IMR-90 (cell line): ENCODE measurements around the gene LYRM2. TPM values are rescaled to one million over a fixed set of nuclear protein-coding genes. Genes with fewer than 3 reads are reported as not detected.

Source experiments
- ATAC-seq: fragments of 200-7000 bp; cut with Tn5 transposase; 2 replicates; pipeline ENCODE4 v1.9.1; 2020; ENCODE audit warnings: low read depth, mild to moderate bottlenecking, moderate library complexity
- BruUV-seq: library from RNA; stranded (reverse); fragments of 400-500 nt; replicated peaks from 2 replicates; lab custom pipeline; 2021; lab: Mats Ljungman, UMichigan
- CTCF ChIA-PET: fragments of 300-600 bp; formaldehyde crosslinking; extraction: SDS; loops from one replicate; lab custom pipeline; 2021; ENCODE audit warnings: antibody characterized with exemption; lab: Yijun Ruan, JAX
- POLR2A ChIA-PET: fragments of 300-600 bp; sonication (Branson Sonifier 250); formaldehyde crosslinking; loops from one replicate; lab custom pipeline; 2022; ENCODE audit warnings: antibody characterized with exemption; ENCODE audit not compliant: unreplicated experiment; lab: Charles Lee
- DNase-seq: peaks from one replicate; pipeline ENCODE4 v3.0.0; 2013
- H2AFZ ChIP-seq: replicated peaks from 2 replicates; pipeline ENCODE3; 2013; ENCODE audit warnings: low read length, mild to moderate bottlenecking; ENCODE audit not compliant: poor library complexity
- H2AK5ac ChIP-seq: 2 replicates; pipeline ENCODE4 v1.6.1; 2013; ENCODE audit warnings: low read depth, low read length, inconsistent platforms
- H2AK9ac ChIP-seq: replicated peaks from 2 replicates; pipeline ENCODE3; 2013; ENCODE audit warnings: mild to moderate bottlenecking, low read depth, low read length, moderate library complexity; ENCODE audit not compliant: poor library complexity
- H2BK120ac ChIP-seq: 2 replicates; pipeline ENCODE4 v1.6.1; 2013; ENCODE audit warnings: low read depth, low read length, inconsistent platforms
- H2BK15ac ChIP-seq: 3 replicates; pipeline ENCODE4 v1.6.1; 2013; ENCODE audit warnings: low read depth, low read length, inconsistent platforms
- H2BK20ac ChIP-seq: 2 replicates; pipeline ENCODE4 v1.6.1; 2013; ENCODE audit warnings: low read depth, mild to moderate bottlenecking, inconsistent platforms, low read length, moderate library complexity
- H2BK5ac ChIP-seq: 2 replicates; pipeline ENCODE4 v1.6.1; 2013; ENCODE audit warnings: mild to moderate bottlenecking, low read depth, low read length, inconsistent platforms; ENCODE audit not compliant: poor library complexity, severe bottlenecking
- H3K14ac ChIP-seq: replicated peaks from 2 replicates; pipeline ENCODE4 v1.6.1; 2013; ENCODE audit warnings: low read depth, low read length, inconsistent platforms
- H3K18ac ChIP-seq: 2 replicates; pipeline ENCODE4 v1.6.1; 2013; ENCODE audit warnings: low read depth, low read length, control low read depth
- H3K23ac ChIP-seq: 2 replicates; pipeline ENCODE4 v1.6.1; 2013; ENCODE audit warnings: low read depth, low read length, inconsistent platforms
- H3K27ac ChIP-seq: 2 replicates; pipeline ENCODE4 v1.5.1; 2013; ENCODE audit warnings: mild to moderate bottlenecking, control low read depth, low read length; ENCODE audit not compliant: insufficient read depth
- H3K27me3 ChIP-seq: 2 replicates; pipeline ENCODE4 v1.6.1; 2013; ENCODE audit warnings: low read length; ENCODE audit not compliant: control insufficient read depth, insufficient read depth
- H3K36me3 ChIP-seq: 2 replicates; pipeline ENCODE4 v1.6.1; 2013; ENCODE audit warnings: low read length, mixed read lengths; ENCODE audit not compliant: control insufficient read depth, insufficient read depth
- H3K4ac ChIP-seq: 2 replicates; pipeline ENCODE4 v1.6.1; 2013; ENCODE audit warnings: low read depth, low read length, inconsistent platforms
- H3K4me1 ChIP-seq: 2 replicates; pipeline ENCODE4 v1.6.1; 2013; ENCODE audit warnings: low read length, mixed read lengths; ENCODE audit not compliant: control insufficient read depth, insufficient read depth
- H3K4me2 ChIP-seq: 2 replicates; pipeline ENCODE4 v1.6.1; 2013; ENCODE audit warnings: low read depth, mild to moderate bottlenecking, control low read depth, low read length, moderate library complexity
- H3K4me3 ChIP-seq: 2 replicates; pipeline ENCODE4 v1.5.1; 2013; ENCODE audit warnings: low read depth, mild to moderate bottlenecking, control low read depth, low read length, moderate library complexity; ENCODE audit not compliant: insufficient read depth
- H3K56ac ChIP-seq: 2 replicates; pipeline ENCODE4 v1.6.1; 2013; ENCODE audit warnings: low read length, inconsistent platforms; ENCODE audit not compliant: insufficient read depth; ENCODE audit errors: extremely low read depth
- H3K79me1 ChIP-seq, 2 experiments: 2 replicates each; pipeline ENCODE4 v1.6.1; 2013; ENCODE audit warnings: low read length in 2 of 2, inconsistent platforms in 1 of 2, low read depth in 1 of 2
- H3K9ac ChIP-seq: 2 replicates; pipeline ENCODE4 v1.6.1; 2013; ENCODE audit warnings: low read depth, low read length, control low read depth
- H3K9me1 ChIP-seq: 2 replicates; pipeline ENCODE4 v1.6.1; 2013; ENCODE audit warnings: low read length, inconsistent platforms; ENCODE audit not compliant: insufficient read depth
- H3K9me3 ChIP-seq: 2 replicates; pipeline ENCODE4 v1.6.1; 2013; ENCODE audit warnings: low read length; ENCODE audit not compliant: control insufficient read depth, insufficient read depth
- H4K20me1 ChIP-seq: 2 replicates; pipeline ENCODE4 v1.6.1; 2013; ENCODE audit warnings: low read length, inconsistent platforms; ENCODE audit not compliant: insufficient read depth
- H4K5ac ChIP-seq: 2 replicates; pipeline ENCODE4 v1.6.1; 2013; ENCODE audit warnings: mild to moderate bottlenecking, low read depth, low read length, control low read depth
- H4K8ac ChIP-seq, 2 experiments: 2 replicates each; pipeline ENCODE4 v1.6.1; 2013; ENCODE audit warnings: low read depth in 2 of 2, low read length in 2 of 2, control low read depth in 1 of 2, inconsistent platforms in 1 of 2
- H4K91ac ChIP-seq: 2 replicates; pipeline ENCODE4 v1.6.1; 2013; ENCODE audit warnings: low read depth, low read length, inconsistent platforms; ENCODE audit not compliant: insufficient read depth
- BHLHE40 ChIP-seq: fragments of 150-350 bp; IDR thresholded peaks from 2 replicates; pipeline ENCODE4 v1.6.1; 2016; ENCODE audit warnings: mild to moderate bottlenecking, low read depth, low read length
- RCOR1 ChIP-seq: IDR thresholded peaks from 2 replicates; pipeline ENCODE4 v1.6.1; 2012; ENCODE audit warnings: mild to moderate bottlenecking, low read length, improper control_type of control experiment; ENCODE audit not compliant: insufficient replicate concordance
- RFX5 ChIP-seq: IDR thresholded peaks from 2 replicates; pipeline ENCODE4 v1.8.0; 2012; ENCODE audit warnings: low read depth, mild to moderate bottlenecking, low read length, moderate library complexity
- SMC3 ChIP-seq: fragments of 150-350 bp; IDR thresholded peaks from 2 replicates; pipeline ENCODE4 v1.6.1; 2016; ENCODE audit warnings: low read depth, mild to moderate bottlenecking, antibody characterized with exemption, low read length, moderate library complexity
- WGBS, 2 experiments: methylation state at CpG; one replicate each; pipeline versions ENCODE4 v1.1.5 to v1.1.7; 2013; ENCODE audit warnings: missing lambda C conversion rate in 2 of 2; ENCODE audit not compliant: insufficient read length in 1 of 2; ENCODE audit errors: extremely low coverage in 2 of 2; 5-methylcytosine and 5-hydroxymethylcytosine counted together
- dilution Hi-C: fragments of 300-500 bp; cut with HindIII; formaldehyde crosslinking; loops from one replicate; pipeline ENCODE4 v1.14.3; 2018; ENCODE audit warnings: low sequenced_read_pairs; ENCODE audit not compliant: unreplicated experiment
- in situ Hi-C: fragments of 300-500 bp; cut with MboI; formaldehyde crosslinking; loops from 3 replicates; pipeline ENCODE4 v1.14.3; 2019; ENCODE audit warnings: low sequenced_read_pairs, inconsistent platforms, mixed read lengths
- intact Hi-C: fragments of 100-400 bp; cut with micrococcal nuclease; formaldehyde crosslinking; loops from 2 replicates; pipeline ENCODE4 v1.10.0; 2022
- polyA plus RNA-seq, 3 experiments: library from polyadenylated mRNA; depleted of rRNA; stranded (reverse); fragments of >200 nt; gene quantifications; 2 replicates each; pipeline ENCODE4 v1.2.3, GENCODE V29; 2012; ENCODE audit warnings: low replicate concordance in 1 of 3
- total RNA-seq: library from RNA; depleted of rRNA; stranded (reverse); fragments of >200 nt; gene quantifications from 2 replicates; pipeline ENCODE4 v1.2.3, GENCODE V29; 2012
- TF ChIP-seq, protein P1 (sequence below): conservative IDR thresholded peaks from 2 replicates; pipeline ENCODE4 v1.5.1; 2012; ENCODE audit warnings: mild to moderate bottlenecking, low read depth, low read length, improper control_type of control experiment

The LYRM2 gene
- total and polyA plus RNA-seq, 2 of the 4 experiments (the other 2 are of a cell fraction) = 14.0 to 24.0 TPM

DNA sequence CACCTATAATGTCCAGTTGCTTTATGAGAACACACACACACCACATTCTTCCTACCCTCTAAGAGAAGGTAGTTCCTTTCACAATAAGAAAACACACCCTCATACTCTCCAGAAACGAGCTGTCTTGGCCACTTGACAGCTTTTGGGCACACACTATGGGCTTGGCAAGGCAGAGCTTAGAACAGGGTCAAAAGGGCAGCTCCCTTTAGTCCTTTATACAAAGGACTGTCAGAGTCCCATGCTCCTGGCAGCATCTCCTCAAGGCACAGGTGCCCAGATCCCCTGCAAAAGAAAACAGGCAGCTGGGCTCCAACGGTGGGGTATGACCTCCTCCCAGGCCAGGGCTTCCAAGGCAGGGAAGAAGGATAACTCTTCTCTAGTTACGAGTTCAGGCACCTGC, 4.9 kb upstream of the LYRM2 start:
- Histone ChIP-seq H3K4me2 (no peak overlapping the region), H4K8ac (no peak overlapping the region), H4K20me1 (no peaks in the 10 kb centered on the region), H2AFZ (no peak overlapping the region), H3K56ac (no peak overlapping the region), H3K14ac (no peak overlapping the region), H3K4me1 (no peaks in the 10 kb centered on the region), H3K23ac (no peak overlapping the region), H3K9me3 (no peaks in the 10 kb centered on the region), H2BK5ac (no peak overlapping the region), H3K27ac (no peak overlapping the region), H3K36me3 (peaks cover 16% of the 10 kb centered on the region), H3K9me1 (no peaks in the 10 kb centered on the region; the same call in 1 of the 2 replicates), H3K27me3 (no peaks in the 10 kb centered on the region), H3K79me1 (peaks cover 2 to 9% of the 10 kb centered on the region in 2 experiments; a peak in 3 of 4 replicates), H2BK20ac (no peak overlapping the region), H3K4me3 (no peak overlapping the region), H3K18ac (no peak overlapping the region), H4K5ac (no peak overlapping the region), H4K91ac (no peak overlapping the region), H3K4ac (no peak overlapping the region), H2AK9ac (no peak overlapping the region), H3K9ac (no peak overlapping the region), H2BK120ac (no peak overlapping the region), H2AK5ac (no peak overlapping the region), H2BK15ac (no peak overlapping the region)
- no peak for DNase-seq
- no peak for ATAC-seq
- dilution Hi-C loops (no loop called here), intact Hi-C loops (no loop called here), in situ Hi-C loops (no loop called here)
- POLR2A ChIA-PET = no interaction called here
- no peak for TF ChIP-seq RCOR1
- TF ChIP-seq, protein P1, sequence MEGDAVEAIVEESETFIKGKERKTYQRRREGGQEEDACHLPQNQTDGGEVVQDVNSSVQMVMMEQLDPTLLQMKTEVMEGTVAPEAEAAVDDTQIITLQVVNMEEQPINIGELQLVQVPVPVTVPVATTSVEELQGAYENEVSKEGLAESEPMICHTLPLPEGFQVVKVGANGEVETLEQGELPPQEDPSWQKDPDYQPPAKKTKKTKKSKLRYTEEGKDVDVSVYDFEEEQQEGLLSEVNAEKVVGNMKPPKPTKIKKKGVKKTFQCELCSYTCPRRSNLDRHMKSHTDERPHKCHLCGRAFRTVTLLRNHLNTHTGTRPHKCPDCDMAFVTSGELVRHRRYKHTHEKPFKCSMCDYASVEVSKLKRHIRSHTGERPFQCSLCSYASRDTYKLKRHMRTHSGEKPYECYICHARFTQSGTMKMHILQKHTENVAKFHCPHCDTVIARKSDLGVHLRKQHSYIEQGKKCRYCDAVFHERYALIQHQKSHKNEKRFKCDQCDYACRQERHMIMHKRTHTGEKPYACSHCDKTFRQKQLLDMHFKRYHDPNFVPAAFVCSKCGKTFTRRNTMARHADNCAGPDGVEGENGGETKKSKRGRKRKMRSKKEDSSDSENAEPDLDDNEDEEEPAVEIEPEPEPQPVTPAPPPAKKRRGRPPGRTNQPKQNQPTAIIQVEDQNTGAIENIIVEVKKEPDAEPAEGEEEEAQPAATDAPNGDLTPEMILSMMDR = no peak
- TF ChIP-seq BHLHE40 = no peak
- no peak for TF ChIP-seq SMC3
- TF ChIP-seq RFX5 = no peak
- CTCF ChIA-PET = no interaction called here
- no CpG with 5 or more reads among the region's 3 CpGs for WGBS, 2 experiments
- BruUV-seq = TSS peak; percentile 88
